Nasal cavity respiratory epithelium epithelial cell of viscerocranial mucosa (primary cell): Measurements from ENCODE around the gene UBE2J2. TPM values are rescaled to one million over a fixed set of nuclear protein-coding genes. Genes with fewer than 3 reads are reported as not detected.

ENCODE experiments used
- total RNA-seq: library from RNA; depleted of rRNA; stranded (reverse); fragments of >200 nt; gene quantifications from 2 replicates; pipeline ENCODE4 v1.2.3, GENCODE V29; 2014

UBE2J2 gene
- total RNA-seq = 46.3 and 60.5 TPM in 2 replicates

DNA sequence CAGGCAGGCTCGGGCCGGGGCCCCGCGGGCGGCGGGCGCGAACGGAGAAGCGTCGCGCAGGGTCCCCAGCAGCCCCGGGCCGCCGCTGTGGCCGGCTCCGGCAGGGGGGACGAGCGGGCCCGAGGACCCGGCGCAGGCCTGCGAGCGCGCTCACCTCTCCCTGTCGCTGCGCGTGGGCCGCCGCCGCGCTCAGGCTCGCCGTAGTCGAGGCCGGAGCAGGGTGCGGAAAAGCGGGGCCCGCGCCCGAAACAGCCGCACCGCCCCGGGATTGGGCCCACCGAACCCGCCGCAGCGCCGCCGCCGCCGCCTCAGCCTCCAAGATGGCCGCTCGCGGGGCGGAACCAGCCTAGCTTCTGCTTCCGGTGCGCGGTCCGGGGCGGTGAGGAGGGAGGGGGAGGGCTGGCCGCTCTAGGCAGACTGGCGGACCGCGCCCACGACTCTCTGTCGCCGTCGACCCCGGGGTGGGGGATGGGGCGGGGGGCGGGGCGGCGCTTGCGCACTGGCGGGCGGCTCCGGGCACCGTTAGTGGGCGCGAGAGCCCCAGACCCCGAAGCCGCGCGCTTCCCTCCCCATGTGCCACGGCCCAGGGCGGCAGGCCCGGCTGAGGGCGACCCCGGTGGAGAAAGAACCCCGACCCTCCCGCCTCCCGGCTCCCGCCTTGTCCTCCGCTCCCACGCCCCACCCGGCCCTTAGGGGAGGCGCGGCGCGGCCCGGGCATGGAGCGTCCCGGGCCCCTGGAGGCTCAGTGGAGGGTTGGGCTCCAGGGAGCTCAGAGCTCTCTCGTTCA, at the start of gene UBE2J2:
Gene UBE2J2 (minus strand): TSS at position 343 of the 787 bp plus-strand sequence. CDS start 5,862 bp downstream, outside the sequence.

DNA sequence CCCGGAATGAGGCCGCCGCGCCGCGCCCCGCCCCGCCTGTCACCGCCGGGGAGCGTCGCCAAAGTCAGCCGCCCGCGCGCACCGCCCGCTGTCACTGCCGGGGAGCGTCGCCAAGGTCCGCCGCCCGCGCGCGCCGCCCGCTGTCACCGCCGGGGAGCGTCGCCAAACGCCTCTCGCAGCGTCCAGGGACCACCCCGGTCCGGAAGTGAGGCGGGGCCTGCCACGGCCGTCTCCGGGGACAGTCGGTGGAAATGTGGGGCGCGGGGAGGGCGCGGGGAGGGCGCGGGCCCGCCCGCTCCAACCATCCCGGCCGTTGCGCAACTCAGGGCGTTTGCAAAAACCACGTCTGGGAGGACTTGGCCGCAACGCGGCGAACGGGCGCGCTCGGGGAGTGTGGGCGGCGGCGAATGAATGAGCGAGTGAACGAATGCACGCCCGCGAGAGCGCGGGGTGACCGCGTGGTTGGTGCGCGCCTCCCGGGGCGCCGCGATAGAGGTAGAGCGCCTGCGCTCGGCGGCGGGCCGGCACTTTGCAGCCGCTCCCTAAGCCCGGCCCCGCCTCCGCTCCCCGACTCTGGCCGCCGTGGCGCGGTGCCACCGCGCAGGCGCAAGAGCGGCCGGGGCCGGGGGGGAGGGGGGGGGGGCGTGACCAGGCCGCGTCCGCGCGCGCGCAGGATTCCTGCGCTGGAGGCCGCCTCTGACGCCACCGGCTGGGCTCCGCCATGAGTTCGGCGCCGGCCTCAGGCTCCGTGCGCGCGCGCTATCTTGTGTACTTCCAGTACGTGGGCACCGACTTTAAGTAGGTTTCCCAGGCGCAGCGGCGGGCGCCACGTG, 34.5 kb upstream of the UBE2J2 start, which contains the start of the genes ACAP3 and PUSL1:
Gene ACAP3 (minus strand): TSS at position 8 of the 833 bp plus-strand sequence. CDS start 115 bp downstream, outside the sequence.
Gene PUSL1 (plus strand): TSS at position 675 of the 833 bp plus-strand sequence. CDS start 47 bp downstream, at position 722.

DNA sequence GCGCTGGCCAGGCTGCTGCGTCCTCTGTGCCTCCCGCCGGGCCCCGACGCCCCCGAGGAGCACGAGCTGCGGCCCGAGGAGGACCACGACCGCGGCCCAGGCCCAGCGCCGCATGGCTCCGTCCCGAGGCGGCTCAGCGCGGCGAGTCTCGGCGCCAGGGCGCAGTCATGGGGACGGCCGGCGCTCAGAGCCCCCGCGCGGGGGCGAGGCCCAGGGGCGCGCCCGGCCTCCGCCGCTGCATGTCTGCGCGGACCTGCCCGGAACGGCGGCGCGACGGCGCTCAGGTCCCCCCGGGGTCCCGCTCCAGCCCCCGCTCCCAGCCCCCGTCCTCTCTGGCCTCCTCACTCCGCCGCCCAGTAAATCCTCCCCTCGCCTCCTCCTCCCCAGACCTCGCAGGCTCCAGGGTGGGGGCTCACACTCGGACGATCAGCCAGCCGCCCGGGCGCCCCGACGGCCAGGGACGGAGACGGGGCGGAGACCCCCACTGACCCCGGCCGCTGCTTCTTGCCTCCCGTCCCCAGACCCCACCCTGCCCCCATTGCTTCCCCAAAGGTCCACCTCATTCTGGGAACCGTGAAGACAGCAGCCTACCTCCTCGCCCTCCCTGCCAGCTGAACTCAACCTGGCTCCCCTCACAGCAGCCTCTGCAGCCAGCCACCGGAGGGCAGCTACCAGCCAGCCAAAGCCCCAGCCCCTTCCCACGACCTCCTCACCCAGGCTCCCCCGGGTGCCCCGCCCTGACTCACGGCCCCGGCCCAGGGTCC, 26.9 kb downstream of the UBE2J2 start, which contains the start of gene C1QTNF12:
Gene C1QTNF12 (minus strand): TSS at position 146 of the 764 bp plus-strand sequence. CDS start 32 bp downstream, at position 114.

DNA sequence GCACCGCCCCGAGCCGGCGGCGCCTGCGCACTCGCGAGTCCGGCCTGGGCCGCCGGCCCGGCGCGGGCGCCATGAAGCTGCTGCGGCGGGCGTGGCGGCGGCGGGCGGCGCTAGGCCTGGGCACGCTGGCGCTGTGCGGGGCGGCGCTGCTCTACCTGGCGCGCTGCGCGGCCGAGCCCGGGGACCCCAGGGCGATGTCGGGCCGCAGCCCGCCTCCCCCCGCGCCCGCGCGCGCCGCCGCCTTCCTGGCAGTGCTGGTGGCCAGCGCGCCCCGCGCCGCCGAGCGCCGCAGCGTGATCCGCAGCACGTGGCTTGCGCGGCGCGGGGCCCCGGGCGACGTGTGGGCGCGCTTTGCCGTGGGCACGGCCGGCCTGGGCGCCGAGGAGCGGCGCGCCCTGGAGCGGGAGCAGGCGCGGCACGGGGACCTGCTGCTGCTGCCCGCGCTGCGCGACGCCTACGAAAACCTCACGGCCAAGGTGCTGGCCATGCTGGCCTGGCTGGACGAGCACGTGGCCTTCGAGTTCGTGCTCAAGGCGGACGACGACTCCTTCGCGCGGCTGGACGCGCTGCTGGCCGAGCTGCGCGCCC, 41.4 kb downstream of the UBE2J2 start, which contains the start of gene B3GALT6:
Gene B3GALT6 (plus strand): TSS at position 30 of the 588 bp plus-strand sequence. CDS start 42 bp downstream, at position 72.

DNA sequence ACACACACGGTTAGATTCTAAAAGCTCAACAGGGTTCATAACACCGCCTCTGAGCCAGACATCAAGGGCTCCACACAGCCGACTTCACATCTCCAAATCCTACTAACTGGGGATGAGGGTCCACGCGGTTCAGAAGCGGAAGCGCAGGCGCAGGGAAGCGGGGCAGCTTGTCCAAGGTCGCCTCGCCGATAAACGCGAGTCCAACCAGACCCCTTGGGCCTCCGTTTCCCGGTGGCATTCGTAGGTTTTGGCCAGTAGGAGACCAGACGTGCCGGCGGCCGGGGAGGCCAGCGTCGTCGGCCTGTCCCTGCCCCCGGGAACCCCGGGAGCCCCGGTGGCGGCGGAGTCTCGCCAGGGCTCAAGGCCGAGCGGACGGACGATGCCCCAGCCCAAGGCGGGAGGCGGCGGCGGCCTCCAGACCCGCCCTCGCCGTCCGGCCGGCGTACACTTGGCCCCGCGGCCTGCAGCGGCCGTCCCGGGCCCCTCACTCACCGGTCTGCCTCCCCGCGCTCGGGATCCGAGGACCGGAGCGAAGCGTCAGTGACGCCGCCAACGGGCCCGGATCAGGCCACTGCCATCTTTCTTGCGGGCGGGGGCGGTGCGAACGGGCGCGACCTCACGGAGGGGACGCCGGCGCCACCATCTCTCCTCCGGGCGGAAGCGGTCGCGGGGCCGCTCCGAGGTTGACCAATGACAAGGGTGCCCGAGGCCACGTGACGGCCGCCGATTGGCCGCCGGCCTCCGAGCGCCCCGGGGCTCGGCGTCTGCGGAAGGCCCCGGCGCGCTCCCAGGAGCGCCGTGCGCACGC, 42.0 kb downstream of the UBE2J2 start, which contains the start of gene SDF4:
Gene SDF4 (minus strand): TSS at position 602 of the 808 bp plus-strand sequence. CDS start 3,229 bp downstream, outside the sequence.

DNA sequence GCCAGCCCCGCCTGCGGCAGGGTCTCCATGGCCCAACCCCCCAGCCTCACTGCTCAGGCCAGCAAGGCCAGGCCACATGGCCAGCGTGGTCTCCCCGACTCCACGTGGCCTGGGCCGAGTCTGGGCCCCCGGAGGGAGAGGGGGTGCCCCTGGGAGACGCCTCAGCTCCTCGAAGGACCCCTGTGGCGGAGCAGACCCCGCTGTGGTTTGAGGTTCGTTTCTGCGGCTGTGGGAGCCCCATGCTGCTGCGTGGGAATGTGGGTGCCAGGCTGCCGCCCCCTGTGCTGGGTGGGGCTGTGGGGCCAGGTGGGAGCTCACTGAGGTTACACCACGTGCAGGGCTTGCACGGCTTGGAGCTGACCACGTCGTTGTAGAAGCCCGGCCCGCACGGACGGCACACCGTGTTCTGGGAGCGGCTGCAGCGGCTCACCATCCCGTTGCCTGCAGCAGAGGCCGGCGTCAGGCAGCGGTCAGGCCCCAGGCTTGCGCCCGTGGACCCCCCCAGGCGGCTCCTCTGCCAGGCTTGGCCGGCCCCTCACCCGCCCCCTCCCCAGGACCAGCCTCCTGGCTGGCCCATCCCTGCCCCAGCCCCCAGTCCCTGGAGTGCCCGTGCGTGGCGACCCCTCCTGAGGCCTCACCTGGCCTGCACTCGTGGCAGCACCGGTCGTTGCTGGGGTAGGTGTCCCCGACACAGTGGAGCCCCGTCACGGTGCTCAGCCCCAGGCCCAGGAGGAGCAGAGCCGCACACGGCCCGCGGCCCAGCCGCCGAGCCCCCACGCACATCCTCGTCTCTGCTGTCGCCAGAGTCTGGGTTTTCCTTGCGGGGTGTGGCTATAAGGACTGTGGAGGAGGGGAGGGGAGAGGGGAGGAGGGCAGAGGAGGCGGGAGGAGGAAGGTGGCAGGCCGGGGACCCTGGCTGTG, 60.0 kb downstream of the UBE2J2 start, which contains the start of gene TNFRSF4:
Gene TNFRSF4 (minus strand): TSS at position 809 of the 921 bp plus-strand sequence. CDS start 26 bp downstream, at position 783.

DNA sequence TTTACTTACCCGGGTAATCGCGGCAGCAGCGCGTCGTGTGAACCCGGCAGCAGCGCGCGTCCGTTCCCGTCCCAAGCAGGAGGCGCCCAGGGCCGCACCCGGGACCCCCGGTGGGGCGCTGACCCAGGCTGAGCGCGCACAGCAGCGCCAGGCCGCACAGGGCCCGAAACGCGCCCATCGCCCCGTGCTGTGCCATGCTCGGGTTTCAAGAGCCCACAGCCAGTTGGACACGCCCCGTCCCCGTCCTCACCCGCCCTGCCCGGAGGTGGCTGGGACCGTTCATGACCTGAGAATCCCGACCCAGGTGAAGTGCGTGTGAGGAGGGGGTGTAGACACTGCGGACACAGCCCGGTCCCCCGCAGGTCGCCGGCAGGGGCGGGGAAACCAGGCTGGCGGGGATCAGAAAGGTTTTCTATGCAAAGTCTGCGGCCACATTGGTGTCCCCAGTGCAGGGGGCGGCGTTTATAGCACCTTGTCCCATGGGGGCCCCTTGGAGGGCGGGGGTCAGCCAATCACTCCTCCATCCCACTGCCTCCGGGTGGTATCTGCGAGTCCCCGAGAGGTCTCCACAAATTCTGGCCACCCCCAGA, 67.2 kb downstream of the UBE2J2 start, which contains the start of gene TNFRSF18:
Gene TNFRSF18 (minus strand): TSS at position 217 of the 590 bp plus-strand sequence. CDS start 21 bp downstream, at position 196.

Other genes starting within 250 kb of the UBE2J2 start
- 2.6 and 14.7 TPM in 2 replicates for gene RNF223, start 199.5 kb downstream of the UBE2J2 start, total RNA-seq
- 6.5 and 9.3 TPM in 2 replicates for gene C1orf159, start 157.8 kb downstream of the UBE2J2 start, total RNA-seq
- 0.28 TPM in 1 of 2 replicates, not detected in the other for gene TTLL10, start 100.0 kb downstream of the UBE2J2 start, total RNA-seq
- gene TNFRSF18, start 67.3 kb downstream of the UBE2J2 start, total RNA-seq = 0.34 and 1.5 TPM in 2 replicates
- gene TNFRSF4, start 59.7 kb downstream of the UBE2J2 start, total RNA-seq = 0.14 TPM in 1 of 2 replicates, not detected in the other
- gene SDF4, start 41.9 kb downstream of the UBE2J2 start, total RNA-seq = 76.9 and 124 TPM in 2 replicates
- 24.4 and 25.6 TPM in 2 replicates for gene B3GALT6, start 41.6 kb downstream of the UBE2J2 start, total RNA-seq
- gene C1QTNF12, start 27.1 kb downstream of the UBE2J2 start, total RNA-seq = 0.93 and 1.4 TPM in 2 replicates
- gene SCNN1D, start 6.6 kb upstream of the UBE2J2 start, total RNA-seq = 0.68 and 1.4 TPM in 2 replicates
- 17.4 and 57.2 TPM in 2 replicates for gene ACAP3, start 34.1 kb upstream of the UBE2J2 start, total RNA-seq
- gene PUSL1, start 34.7 kb upstream of the UBE2J2 start, total RNA-seq = 16.9 and 25.6 TPM in 2 replicates
- 55.4 and 66.1 TPM in 2 replicates for gene INTS11, start 50.8 kb upstream of the UBE2J2 start, total RNA-seq
- 19.8 and 32.1 TPM in 2 replicates for gene CPTP, start 50.9 kb upstream of the UBE2J2 start, total RNA-seq
- under 0.01 and 0.36 TPM in 2 replicates for gene TAS1R3, start 57.4 kb upstream of the UBE2J2 start, total RNA-seq
- 204 and 206 TPM in 2 replicates for gene DVL1, start 75.6 kb upstream of the UBE2J2 start, total RNA-seq
- gene MXRA8, start 84.7 kb upstream of the UBE2J2 start, total RNA-seq = 0.34 and 1.1 TPM in 2 replicates
- 60.4 and 110 TPM in 2 replicates for gene AURKAIP1, start 101.4 kb upstream of the UBE2J2 start, total RNA-seq
- gene CCNL2, start 125.5 kb upstream of the UBE2J2 start, total RNA-seq = 57.4 and 139 TPM in 2 replicates
- gene MRPL20, start 133.4 kb upstream of the UBE2J2 start, total RNA-seq = 50.2 and 56.3 TPM in 2 replicates
- gene ANKRD65, start 147.4 kb upstream of the UBE2J2 start, total RNA-seq = 4.4 and 18.2 TPM in 2 replicates
- gene VWA1, start 161.8 kb upstream of the UBE2J2 start, total RNA-seq = 2.1 and 18.4 TPM in 2 replicates
- 0.34 and 1.1 TPM in 2 replicates for gene ATAD3C, start 175.8 kb upstream of the UBE2J2 start, total RNA-seq
- gene ATAD3B, start 197.9 kb upstream of the UBE2J2 start, total RNA-seq = 16.4 and 24.2 TPM in 2 replicates
- 18.5 and 34.0 TPM in 2 replicates for gene ATAD3A, start 238.3 kb upstream of the UBE2J2 start, total RNA-seq